HG03469 (cell line): ENCODE measurements around the gene GNB4.
A peak's percentile ranks its signal among the peaks of the same experiment; 100 is the strongest.

Experiments
- ATAC-seq: cut with Tn5 transposase; IDR thresholded peaks from one replicate; pipeline ENCODE4 v1.9.1; 2021; ENCODE audit warnings: mild to moderate bottlenecking, moderate library complexity, moderate number of reproducible peaks; ENCODE audit not compliant: unreplicated experiment

The GNB4 gene

GRCh38 chr3:179369621-179370020 is 81.6 kb downstream of the GNB4 start:
- no peak for ATAC-seq

GRCh38 chr3:179363332-179363731 is 87.9 kb downstream of the GNB4 start:
- ATAC-seq = no peak

- no peak for ATAC-seq
Observed at GRCh38 chr3:179355996-179356395, 95.3 kb downstream of the GNB4 start.

DNA sequence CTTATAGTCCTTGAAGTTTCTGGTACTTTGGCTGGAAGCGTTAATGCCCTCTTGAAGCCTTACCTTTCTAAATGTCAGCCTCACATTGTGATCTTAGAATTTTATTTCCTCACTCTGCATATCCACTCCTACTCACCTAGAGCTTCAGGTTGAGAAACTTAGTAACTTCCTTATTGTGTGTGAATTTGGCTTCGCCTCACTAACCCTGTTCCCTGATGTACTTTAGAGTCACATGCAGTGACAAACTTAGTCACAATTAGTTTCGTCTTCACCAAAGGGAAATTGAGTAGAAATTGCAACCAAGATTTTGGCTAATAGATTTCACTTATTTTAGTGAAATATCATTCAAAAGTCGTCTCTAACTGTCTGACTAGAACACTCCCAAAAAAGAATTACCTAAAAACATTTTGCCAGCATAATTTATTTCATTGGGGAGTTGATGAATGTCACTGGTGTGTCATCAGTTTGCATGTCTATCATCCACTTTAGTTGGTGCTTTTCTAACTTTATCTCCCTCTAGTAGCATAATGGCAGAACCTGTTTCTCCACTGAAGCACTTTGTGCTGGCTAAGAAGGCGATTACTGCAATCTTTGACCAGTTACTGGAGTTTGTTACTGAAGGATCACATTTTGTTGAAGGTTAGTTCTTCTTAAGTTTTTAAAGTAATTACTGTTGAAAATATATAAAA is 102.8 kb downstream of the GNB4 start:
- ATAC-seq = peak; percentile 79

- peak; percentile 81 for ATAC-seq
Observed at GRCh38 chr3:179347345-179348194, 103.7 kb downstream of the GNB4 start, which contains the start of gene MFN1. TSS of gene MFN1 (plus strand) at chr3:179347709. CDS start at chr3:179348852, 1,143 bp downstream.
